Ishikawa (cell line): ENCODE results near the gene SCRT2.

Source experiments
- CEBPB ChIP-seq: IDR thresholded peaks from 2 replicates; pipeline ENCODE4 v1.6.1; 2012
- CREB1 ChIP-seq: IDR thresholded peaks from 2 replicates; pipeline ENCODE4 v1.6.1; 2012; ENCODE audit warnings: low read depth
- EGR1 ChIP-seq: IDR thresholded peaks from 2 replicates; pipeline ENCODE4 v1.6.1; 2012
- EP300 ChIP-seq: IDR thresholded peaks from 2 replicates; pipeline ENCODE4 v1.6.1; 2012; ENCODE audit warnings: borderline replicate concordance
- FOXM1 ChIP-seq: IDR thresholded peaks from 2 replicates; pipeline ENCODE4 v1.6.1; 2012; ENCODE audit warnings: low read depth, borderline replicate concordance
- NFIC ChIP-seq: IDR thresholded peaks from 2 replicates; pipeline ENCODE4 v1.6.1; 2012
- RAD21 ChIP-seq: IDR thresholded peaks from 2 replicates; pipeline ENCODE4 v1.6.1; 2012; ENCODE audit warnings: low read depth
- TAF1 ChIP-seq: IDR thresholded peaks from 2 replicates; pipeline ENCODE4 v1.6.1; 2012; ENCODE audit warnings: low read depth, mild to moderate bottlenecking
- TCF12 ChIP-seq: IDR thresholded peaks from 2 replicates; pipeline ENCODE4 v1.6.1; 2012; ENCODE audit warnings: low read depth
- TEAD4 ChIP-seq: IDR thresholded peaks from 2 replicates; pipeline ENCODE4 v1.6.1; 2012
- YY1 ChIP-seq: IDR thresholded peaks from 2 replicates; pipeline ENCODE4 v1.6.1; 2012; ENCODE audit warnings: low read depth
- ZBTB7A ChIP-seq: IDR thresholded peaks from 2 replicates; pipeline ENCODE4 v1.6.1; 2012; ENCODE audit warnings: low read depth
- TF ChIP-seq, protein P1 (sequence below): IDR thresholded peaks from 2 replicates; pipeline ENCODE4 v1.6.1; 2012; ENCODE audit warnings: low read depth, mild to moderate bottlenecking
- TF ChIP-seq, protein P2 (sequence below): IDR thresholded peaks from 2 replicates; pipeline ENCODE4 v1.6.1; 2012
- TF ChIP-seq, protein P3 (sequence below): IDR thresholded peaks from 2 replicates; pipeline ENCODE4 v1.6.1; 2012

Gene SCRT2

DNA sequence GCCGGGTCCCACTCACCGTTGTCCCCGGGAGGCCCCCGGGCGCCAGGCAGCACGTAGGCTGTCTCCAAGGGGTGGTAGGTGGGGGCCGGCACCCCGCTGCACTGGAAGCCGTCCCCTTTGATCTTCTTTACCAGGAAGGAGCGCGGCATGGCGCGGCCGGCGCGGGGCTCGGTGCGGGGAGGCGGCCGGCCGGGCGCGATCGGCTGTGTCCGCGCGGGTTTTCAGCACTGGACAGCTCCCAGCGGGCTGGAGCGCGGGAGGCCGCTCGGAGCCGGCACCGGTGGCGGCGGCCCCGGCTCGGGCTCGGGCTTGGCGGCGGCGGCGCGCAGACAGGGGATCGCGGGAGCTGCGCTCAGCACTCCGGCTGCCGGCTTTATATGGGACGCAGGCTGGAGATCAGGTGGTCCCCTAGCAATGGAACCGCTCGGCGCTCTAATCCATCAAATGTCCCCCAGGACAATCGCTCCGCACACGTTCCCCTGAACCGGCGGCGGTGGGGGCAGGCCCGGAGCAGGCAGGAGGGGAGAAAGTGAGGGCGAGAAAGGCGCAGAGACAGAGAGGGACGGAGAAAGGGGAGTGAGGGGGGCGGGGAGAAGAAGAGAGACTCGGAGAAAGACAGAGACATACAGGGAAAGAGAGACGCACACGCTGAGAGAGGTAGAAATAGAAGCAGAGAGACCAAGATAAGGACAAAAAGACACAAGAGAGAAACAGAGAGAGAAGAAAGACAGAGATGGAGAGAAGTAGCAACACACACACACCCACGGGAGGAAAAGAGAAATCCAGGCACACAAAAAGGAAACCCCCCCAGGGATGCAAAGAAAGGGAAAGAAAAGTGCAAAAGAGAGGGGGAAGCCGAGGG is at the start of gene SCRT2:
SCRT2 (minus strand) TSS at position 350 of the 862 bp plus-strand sequence; CDS start at position 149, 201 bp downstream.
- TF ChIP-seq, protein P1, sequence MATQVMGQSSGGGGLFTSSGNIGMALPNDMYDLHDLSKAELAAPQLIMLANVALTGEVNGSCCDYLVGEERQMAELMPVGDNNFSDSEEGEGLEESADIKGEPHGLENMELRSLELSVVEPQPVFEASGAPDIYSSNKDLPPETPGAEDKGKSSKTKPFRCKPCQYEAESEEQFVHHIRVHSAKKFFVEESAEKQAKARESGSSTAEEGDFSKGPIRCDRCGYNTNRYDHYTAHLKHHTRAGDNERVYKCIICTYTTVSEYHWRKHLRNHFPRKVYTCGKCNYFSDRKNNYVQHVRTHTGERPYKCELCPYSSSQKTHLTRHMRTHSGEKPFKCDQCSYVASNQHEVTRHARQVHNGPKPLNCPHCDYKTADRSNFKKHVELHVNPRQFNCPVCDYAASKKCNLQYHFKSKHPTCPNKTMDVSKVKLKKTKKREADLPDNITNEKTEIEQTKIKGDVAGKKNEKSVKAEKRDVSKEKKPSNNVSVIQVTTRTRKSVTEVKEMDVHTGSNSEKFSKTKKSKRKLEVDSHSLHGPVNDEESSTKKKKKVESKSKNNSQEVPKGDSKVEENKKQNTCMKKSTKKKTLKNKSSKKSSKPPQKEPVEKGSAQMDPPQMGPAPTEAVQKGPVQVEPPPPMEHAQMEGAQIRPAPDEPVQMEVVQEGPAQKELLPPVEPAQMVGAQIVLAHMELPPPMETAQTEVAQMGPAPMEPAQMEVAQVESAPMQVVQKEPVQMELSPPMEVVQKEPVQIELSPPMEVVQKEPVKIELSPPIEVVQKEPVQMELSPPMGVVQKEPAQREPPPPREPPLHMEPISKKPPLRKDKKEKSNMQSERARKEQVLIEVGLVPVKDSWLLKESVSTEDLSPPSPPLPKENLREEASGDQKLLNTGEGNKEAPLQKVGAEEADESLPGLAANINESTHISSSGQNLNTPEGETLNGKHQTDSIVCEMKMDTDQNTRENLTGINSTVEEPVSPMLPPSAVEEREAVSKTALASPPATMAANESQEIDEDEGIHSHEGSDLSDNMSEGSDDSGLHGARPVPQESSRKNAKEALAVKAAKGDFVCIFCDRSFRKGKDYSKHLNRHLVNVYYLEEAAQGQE, result peak; percentile 93
- no peak for TF ChIP-seq EGR1

DNA sequence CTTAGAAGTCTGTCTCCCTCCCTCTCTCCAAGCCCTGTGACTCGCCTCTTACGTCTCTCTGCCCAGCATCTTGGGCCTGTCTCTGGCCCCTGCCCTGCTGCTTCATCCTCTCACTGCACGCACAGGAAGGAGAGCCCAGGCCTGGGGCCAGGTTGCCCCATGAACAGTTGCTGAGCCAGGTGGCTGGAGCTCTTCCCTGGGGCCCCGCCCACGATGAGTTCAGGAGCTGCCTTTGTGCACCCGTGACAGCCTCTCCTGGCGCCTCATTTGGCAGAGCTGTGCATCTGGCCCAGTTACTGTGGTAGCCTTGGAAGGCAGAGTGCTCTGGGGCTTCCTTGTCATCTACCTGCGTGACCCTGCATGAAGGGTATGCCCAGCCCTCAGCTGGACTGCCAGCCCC is 48.2 kb upstream of the SCRT2 start:
- no peak for TF ChIP-seq TAF1
- no peak for TF ChIP-seq YY1
- TF ChIP-seq CREB1, result no peak
- TF ChIP-seq EGR1, result no peak
- TF ChIP-seq, protein P2, sequence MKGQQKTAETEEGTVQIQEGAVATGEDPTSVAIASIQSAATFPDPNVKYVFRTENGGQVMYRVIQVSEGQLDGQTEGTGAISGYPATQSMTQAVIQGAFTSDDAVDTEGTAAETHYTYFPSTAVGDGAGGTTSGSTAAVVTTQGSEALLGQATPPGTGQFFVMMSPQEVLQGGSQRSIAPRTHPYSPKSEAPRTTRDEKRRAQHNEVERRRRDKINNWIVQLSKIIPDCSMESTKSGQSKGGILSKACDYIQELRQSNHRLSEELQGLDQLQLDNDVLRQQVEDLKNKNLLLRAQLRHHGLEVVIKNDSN, result no peak
- no peak for TF ChIP-seq TEAD4
- TF ChIP-seq, protein P1, result no peak
- TF ChIP-seq EP300, result no peak
- no peak for TF ChIP-seq RAD21
- TF ChIP-seq, protein P3, sequence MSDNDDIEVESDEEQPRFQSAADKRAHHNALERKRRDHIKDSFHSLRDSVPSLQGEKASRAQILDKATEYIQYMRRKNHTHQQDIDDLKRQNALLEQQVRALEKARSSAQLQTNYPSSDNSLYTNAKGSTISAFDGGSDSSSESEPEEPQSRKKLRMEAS, result no peak
- no peak for TF ChIP-seq TCF12

DNA sequence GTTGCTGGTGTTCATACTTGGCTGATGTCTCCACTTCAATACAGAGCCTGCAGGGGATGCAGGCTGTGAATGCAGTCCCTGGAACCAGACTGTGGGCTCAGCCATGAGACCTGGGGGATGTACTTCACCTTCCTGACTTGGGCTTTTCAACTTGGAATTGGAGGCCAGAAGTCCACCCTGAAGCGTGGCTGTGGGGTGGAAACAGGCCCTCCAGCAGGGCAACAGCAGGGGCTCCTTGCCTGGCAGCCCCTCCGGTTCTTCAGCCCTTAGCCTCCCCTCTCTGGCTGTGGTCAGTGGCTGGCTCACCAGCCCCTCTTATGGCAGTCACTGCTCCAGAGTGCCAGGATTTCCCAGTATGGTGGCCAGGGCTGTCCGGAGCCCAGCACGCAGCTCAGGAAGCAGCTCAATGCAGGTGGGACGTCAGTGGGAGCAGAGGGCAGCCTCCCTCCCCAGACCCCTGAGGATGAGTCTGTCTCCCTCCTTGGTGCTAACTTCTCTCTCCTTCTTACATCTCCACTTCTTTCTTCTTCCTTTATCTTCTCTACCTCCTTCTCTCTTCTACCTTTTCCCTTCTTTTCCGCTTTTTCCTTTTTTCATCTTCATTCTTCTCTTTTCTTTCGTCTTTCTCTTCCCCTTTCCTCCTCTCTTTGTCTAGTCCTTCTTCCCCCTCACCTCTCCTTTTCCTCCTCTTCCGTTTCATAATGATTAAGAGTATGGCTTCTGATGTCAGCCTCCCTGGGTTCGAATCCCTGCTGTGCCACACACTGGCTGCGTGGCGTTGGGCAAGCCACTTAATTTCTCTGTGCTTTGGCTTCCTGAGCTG is 47.4 kb upstream of the SCRT2 start:
- TF ChIP-seq FOXM1 (no peak), TCF12 (no peak), NFIC (no peak), EGR1 (no peak), CEBPB (no peak), YY1 (no peak), CREB1 (no peak), EP300 (no peak), TAF1 (no peak), RAD21 (no peak), TEAD4 (no peak), ZBTB7A (no peak)
- TF ChIP-seq, protein P2, result no peak
- TF ChIP-seq, protein P3, result no peak
- TF ChIP-seq, protein P1, result no peak

DNA sequence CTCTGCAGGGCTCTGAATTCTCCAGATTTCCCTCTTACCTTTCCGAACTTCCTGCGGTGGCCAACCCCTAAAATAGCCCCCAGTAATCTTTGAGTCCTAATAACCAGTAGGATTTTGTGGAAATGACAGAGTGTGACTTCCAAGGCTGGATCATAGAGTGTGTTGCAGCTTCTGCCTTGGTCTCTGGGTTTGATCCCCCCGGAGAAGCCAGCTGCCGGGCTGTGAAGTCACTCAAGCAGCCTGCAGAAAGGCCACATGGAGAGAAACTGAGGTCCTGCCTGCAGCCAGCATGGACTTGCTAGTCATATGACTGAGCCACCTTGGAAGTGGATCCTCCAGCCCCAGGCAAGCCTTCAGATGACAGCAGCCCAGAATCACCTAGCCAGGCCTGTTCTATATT is 46.3 kb upstream of the SCRT2 start:
- TF ChIP-seq CEBPB (no peak), ZBTB7A (no peak), TCF12 (no peak), TAF1 (no peak), EGR1 (no peak), RAD21 (no peak), NFIC (no peak), YY1 (no peak), CREB1 (no peak), FOXM1 (no peak), EP300 (no peak), TEAD4 (no peak)
- TF ChIP-seq, protein P1, result no peak
- TF ChIP-seq, protein P3, result no peak
- TF ChIP-seq, protein P2, result no peak
